A172 (cell line): ENCODE results near the gene CCDC196. TPM values are rescaled to one million over a fixed set of nuclear protein-coding genes. Genes with fewer than 3 reads are reported as not detected.
"Not testable (repeated sequence)": the region's sequence is repeated elsewhere in the genome, so short reads cannot be mapped to it uniquely, and the experiment has no call there.

Experiments
- DNase-seq: peaks from one replicate; pipeline ENCODE4 v3.0.0-alpha.2; 2015; ENCODE audit warnings: low spot score
- total RNA-seq: library from RNA; depleted of rRNA; stranded (reverse); fragments of >200 nt; shearing (Covaris generic); gene quantifications from 2 replicates; pipeline ENCODE4 v1.2.3, GENCODE V29; 2014

CCDC196 gene
- total RNA-seq, 1 experiment from 2014 or later = not detected

GRCh38 chr14:66495218-66496098 is 9.3 kb downstream of the CCDC196 start:
- peak; percentile 23 for DNase-seq

GRCh38 chr14:66496188-66496807 is 10.1 kb downstream of the CCDC196 start:
- DNase-seq = no peak

GRCh38 chr14:66496911-66497310 is 10.7 kb downstream of the CCDC196 start:
- DNase-seq = no peak

GRCh38 chr14:66498311-66498710 is 12.1 kb downstream of the CCDC196 start:
- DNase-seq = no peak

DNA sequence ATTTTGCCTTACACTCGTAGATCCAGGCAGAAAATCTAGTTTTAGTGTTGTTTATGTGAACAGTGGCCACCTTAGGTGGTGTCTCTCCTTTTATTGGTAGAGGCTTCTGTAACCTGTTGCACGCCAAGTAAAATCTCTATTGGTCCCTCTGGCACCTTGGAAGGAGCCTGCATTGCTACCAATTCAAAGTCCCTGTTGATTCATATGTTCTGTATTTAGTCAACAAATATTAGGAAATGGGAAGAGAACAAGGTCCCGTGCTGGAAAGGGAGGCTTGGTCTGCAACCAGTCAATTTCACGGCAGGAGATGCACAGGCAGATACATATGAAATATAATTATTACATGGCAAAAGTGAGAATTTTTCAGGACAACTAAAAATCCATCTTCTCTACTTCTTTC is 15.4 kb downstream of the CCDC196 start:
- DNase-seq = no peak

- not testable (repeated sequence) for DNase-seq
These were observed 16.7 kb downstream of the CCDC196 start for GRCh38 chr14:66502836-66503235.

GRCh38 chr14:66503532-66503931 is 17.4 kb downstream of the CCDC196 start:
- DNase-seq = no peak

GRCh38 chr14:66507181-66507721 is 21.1 kb downstream of the CCDC196 start:
- DNase-seq = no peak

DNA sequence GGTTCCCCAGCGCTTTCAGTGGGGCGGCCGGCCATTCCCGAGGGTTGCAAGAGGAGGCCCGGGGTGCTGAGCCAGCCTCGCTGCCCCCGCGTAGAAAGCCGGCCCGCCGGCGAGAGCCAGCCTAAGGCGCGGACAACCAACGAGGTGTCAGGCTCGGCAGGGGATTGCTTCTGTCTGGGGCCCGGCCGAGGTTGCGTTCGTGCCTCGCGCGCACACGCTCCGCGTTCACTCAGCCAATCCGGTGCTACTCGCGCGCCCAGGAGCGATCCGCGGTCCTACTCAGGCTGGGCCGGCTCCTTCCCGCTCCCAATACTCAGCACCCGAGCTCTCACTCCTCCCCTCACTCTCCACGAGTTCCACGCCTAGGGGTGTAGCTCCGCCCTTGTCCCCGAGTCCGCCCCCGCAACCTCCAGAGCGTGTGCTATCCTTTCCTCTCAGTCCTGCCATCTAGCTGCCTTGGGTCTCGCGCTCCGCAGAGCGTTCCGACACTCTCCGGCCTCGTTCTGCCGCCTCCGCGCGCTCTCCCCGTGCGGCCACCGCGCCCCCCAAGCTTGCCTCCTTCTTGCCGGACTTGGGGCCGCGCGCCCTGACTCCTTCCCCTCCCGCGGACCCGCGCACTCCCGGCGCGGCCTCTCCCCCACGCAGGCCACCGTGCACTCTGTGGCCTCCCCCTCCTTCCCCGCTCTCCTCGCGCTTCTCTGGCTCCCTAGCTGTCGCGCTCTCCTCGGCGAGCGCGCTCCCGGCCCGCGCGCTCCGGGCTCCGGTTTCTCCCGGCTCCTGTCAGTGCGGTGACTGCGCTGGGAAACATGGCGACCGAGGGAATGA is 21.8 kb downstream of the CCDC196 start, which contains the start of gene GPHN:
Gene GPHN, plus strand, starts transcription at position 426 of the 825 bp plus-strand sequence.
- peak; percentile 87 for DNase-seq

- DNase-seq = no peak
These were observed 22.3 kb downstream of the CCDC196 start for GRCh38 chr14:66508547-66508845.

- peak; percentile 2 for DNase-seq
These were observed 22.9 kb downstream of the CCDC196 start for GRCh38 chr14:66508846-66509621.

GRCh38 chr14:66509874-66510273 is 23.7 kb downstream of the CCDC196 start:
- no peak for DNase-seq

GRCh38 chr14:66511849-66512248 is 25.7 kb downstream of the CCDC196 start:
- no peak for DNase-seq

- DNase-seq = no peak
These were observed 28.0 kb downstream of the CCDC196 start for GRCh38 chr14:66514213-66514612.

- no peak for DNase-seq
These were observed 44.4 kb downstream of the CCDC196 start for GRCh38 chr14:66530526-66530925.

- no peak for DNase-seq
These were observed 52.9 kb downstream of the CCDC196 start for GRCh38 chr14:66539034-66539433.

GRCh38 chr14:66540038-66540437 is 53.9 kb downstream of the CCDC196 start:
- no peak for DNase-seq

DNA sequence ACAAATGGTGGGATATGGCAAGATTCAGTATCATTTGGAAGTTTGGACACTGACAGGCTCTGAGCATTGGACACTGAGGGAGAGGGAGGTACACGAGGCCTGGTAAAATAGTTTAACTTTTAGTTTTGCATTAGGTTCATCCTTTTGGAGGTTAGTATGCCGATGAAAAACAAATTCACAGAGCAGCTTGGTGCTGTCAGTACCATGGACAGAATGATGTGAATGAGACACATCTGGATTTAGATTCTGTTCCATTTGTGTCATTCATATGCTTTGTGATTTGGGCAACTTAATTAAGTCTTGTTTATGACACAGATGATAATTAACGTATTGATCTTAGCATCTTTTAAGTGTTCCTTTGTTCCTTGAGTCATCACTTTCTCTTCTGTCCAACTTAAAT is 55.5 kb downstream of the CCDC196 start:
- DNase-seq = no peak

DNA sequence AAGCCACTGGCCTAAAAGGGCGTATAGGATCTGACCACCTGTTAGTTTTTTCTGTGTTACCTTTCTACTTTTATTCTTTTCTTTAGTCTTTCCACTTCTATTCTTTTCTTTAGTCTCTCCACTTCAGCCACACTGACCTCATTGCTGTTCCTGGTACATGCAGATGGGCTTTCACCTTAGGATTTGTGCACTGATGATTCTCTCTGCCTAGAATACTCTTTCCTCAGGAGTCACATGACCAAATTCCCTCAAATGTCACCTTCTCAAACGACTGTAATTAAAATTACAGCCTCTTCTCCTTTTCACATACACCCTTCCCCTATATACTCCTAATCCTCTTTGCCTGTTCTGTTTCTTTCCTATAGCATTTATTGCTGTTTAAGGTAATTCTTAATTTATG is 57.8 kb downstream of the CCDC196 start:
- DNase-seq = no peak

DNA sequence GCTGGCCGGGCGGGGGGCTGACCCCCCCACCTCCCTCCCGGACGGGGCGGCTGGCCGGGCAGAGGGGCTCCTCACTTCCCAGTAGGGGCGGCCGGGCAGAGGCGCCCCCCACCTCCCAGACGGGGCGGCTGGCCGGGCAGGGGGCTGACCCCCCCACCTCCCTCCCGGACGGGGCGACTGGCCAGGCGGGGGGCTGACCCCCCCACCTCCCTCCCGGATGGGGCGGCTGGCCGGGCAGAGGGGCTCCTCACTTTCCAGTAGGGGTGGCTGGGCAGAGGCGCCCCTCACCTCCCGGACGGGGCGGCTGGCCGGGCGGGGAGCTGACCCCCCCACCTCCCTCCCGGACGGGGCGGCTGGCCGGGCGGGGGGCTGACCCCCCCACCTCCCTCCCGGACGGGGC is 59.0 kb downstream of the CCDC196 start:
- not testable (repeated sequence) for DNase-seq

DNA sequence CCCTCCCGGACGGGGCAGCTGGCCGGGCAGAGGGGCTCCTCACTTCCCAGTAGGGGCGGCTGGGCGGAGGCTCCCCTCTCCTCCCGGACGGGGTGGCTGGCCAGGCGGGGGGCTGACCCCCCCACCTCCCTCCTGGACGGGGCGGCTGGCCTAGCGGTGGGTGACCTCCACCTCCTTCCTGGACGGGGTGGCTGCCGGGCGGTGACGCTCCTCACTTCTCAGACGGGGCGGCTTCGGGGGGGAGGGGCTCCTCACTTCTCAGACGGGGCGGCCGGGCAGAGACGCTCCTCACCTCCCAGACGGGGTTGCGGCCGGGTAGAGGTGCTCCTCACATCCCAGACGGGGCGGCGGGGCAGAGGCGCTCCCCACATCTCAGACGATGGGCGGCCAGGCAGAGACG is 59.6 kb downstream of the CCDC196 start:
- not testable (repeated sequence) for DNase-seq
